NT2/D1 (cell line): ENCODE data around the gene BAG1.

Experiments used
- SUZ12 ChIP-seq: IDR thresholded peaks from 2 replicates; pipeline ENCODE4 v1.6.1; 2011; ENCODE audit not compliant: insufficient read length, insufficient read depth; ENCODE audit errors: extremely low read depth
- YY1 ChIP-seq: IDR thresholded peaks from 2 replicates; pipeline ENCODE4 v1.6.1; 2011; ENCODE audit not compliant: insufficient read length, insufficient read depth
- ZNF274 ChIP-seq: IDR thresholded peaks from 2 replicates; pipeline ENCODE4 v1.6.1; 2011; ENCODE audit warnings: mild to moderate bottlenecking, low read depth, low read length

DNA sequence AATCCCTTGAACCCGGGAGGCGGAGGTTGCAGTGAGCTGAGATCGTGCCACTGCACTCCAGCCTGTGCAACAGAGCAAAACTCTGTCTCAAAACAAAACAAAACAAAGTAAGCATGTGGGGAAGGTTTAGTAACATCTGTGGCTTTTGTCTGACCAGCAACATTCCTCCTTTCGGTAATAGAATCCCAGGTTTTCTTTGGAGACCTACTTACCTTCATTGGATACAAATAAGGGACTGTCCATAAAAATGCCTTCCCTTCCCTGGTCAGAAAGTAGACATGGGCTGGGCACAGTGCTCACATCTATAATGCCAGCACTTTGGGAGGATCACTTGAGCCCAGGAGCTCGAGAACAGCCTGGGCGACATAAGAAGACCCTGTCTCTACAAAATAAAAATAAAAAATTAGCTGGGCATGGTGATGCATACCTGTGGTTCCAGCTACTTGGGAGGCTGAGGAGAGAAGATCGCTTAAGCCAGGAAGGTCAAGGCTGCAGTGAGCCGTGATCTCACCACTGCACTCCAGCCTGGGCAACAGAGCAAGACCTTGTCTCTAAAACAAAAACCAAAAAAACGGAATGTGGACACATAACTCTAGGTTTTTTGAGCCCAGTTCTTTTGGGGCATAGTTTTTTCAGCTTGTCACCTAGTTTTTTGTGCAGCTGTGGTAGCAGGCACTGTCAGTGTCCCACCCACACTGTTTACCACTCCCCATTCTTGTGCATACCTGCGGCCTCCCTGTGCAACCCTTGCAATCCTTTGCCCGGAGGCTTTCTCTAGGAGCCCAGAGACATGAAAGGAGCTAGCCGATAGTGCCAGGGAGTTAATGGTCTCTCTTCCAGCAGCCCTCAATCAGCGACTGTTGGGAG lies 33.5 kb downstream of the BAG1 start:
- TF ChIP-seq ZNF274 (no peak), YY1 (no peak), SUZ12 (no peak)
